Activated CD4-positive, alpha-beta memory T cell treated with anti-CD3 and anti-CD28 coated beads, Interleukin-2, amount 10 ng/mL, durations not matched to agents 7 days and 5 days (primary cell): ENCODE data around the gene WDFY1. TPM values are rescaled to one million over a fixed set of nuclear protein-coding genes. Genes with fewer than 3 reads are reported as not detected.
"Not testable (repeated sequence)": the region's sequence is repeated elsewhere in the genome, so short reads cannot be mapped to it uniquely, and the experiment has no call there.

ENCODE experiments used
- CTCF ChIA-PET: fragments of 350-600 bp; sonication (Branson Sonifier 250); formaldehyde crosslinking; loops from one replicate; lab custom pipeline; 2021; ENCODE audit warnings: antibody characterized with exemption, inconsistent platforms; lab: Charles Lee
- POLR2A ChIA-PET: fragments of 350-600 bp; sonication (Branson Sonifier 250); formaldehyde crosslinking; loops from one replicate; lab custom pipeline; 2021; ENCODE audit warnings: antibody characterized with exemption; lab: Charles Lee
- DNase-seq: peaks from one replicate; pipeline ENCODE4 v3.0.0-alpha.2; 2020
- H3K27ac Mint-ChIP-seq: one replicate; pipeline ENCODE4 v1.8.0; 2021; ENCODE audit warnings: mild to moderate bottlenecking, mixed read lengths
- H3K27me3 Mint-ChIP-seq: one replicate; pipeline ENCODE4 v1.8.0; 2021; ENCODE audit warnings: mixed read lengths
- H3K36me3 Mint-ChIP-seq: one replicate; pipeline ENCODE4 v1.8.0; 2021; ENCODE audit warnings: low read depth, mixed read lengths
- H3K4me1 Mint-ChIP-seq: one replicate; pipeline ENCODE4 v1.8.0; 2021; ENCODE audit warnings: mixed read lengths
- H3K4me3 Mint-ChIP-seq: one replicate; pipeline ENCODE4 v1.8.0; 2021; ENCODE audit warnings: mild to moderate bottlenecking, mixed read lengths
- H3K9me3 Mint-ChIP-seq: one replicate; pipeline ENCODE4 v1.8.0; 2021; ENCODE audit warnings: mixed read lengths
- total RNA-seq, 2 experiments: library from RNA; stranded (reverse); gene quantifications; one replicate each; pipeline ENCODE4 v1.2.3, GENCODE V29; 2021

The WDFY1 gene
- total RNA-seq, 2 experiments from 2014 or later: 66.2 to 70.9 TPM

DNA sequence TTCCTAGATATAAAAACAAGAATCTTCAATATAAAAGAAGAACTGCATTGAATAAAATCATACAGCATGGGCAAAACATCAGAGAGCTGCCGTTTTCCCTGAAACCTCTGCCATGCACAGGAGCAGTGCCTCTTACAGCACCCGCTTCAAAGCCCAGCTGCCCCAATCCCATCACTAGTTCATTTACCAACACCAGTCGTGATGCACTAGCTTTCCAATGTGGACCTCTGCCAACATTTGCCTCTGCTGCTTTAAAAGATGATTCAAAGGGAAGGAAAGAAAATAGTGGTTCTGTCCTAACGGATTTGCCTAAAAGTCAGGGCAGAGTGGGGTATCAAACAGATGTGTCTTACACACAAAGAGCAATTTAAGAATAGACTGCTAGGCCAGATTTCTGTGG lies 64.3 kb downstream of the WDFY1 start:
- DNase-seq: no peak
- no peak overlapping the region for H3K4me3 Mint-ChIP-seq
- POLR2A ChIA-PET: no interaction called here
- H3K36me3 Mint-ChIP-seq: peaks cover 71% of the 10 kb centered on the region
- no peaks in the 10 kb centered on the region for H3K9me3 Mint-ChIP-seq
- CTCF ChIA-PET: no interaction called here
- peaks cover 19% of the 10 kb centered on the region for H3K4me1 Mint-ChIP-seq
- no peaks in the 10 kb centered on the region for H3K27me3 Mint-ChIP-seq
- peak overlapping the region; percentile 77 for H3K27ac Mint-ChIP-seq

DNA sequence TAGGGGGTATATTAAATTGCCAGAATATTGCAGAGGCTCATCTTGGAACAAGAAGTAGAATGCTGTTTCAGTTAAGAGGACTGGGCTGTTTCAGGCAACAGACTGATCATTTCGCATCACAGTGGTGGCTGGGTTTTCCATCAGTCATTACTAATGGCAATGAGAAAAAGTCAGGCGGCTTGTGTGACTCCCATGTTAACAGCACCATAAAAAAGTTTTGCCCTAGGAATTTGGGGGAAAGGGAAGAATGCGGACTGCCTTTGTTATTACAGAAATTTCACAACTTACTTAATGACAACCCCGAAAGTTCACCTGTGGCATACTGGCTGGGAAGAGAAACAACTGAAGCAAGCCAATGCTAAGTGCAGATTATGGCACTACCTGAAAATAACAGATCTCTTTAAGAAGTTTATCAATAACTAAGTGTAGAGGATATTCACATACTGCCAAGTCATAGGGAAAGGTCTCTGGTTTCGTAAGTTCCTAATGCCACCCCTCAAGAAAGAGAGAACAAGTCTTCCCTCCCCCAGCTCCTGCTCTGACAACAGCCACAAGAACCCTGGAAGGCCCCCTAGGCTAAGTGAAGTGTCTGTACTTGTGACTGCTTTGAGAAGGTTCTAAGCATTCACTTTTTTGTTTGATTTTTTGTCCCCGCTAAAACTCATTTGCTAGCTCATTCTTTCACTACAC lies 67.3 kb downstream of the WDFY1 start:
- CTCF ChIA-PET: interaction anchor here (1.2 kb wide), 1 partner anchor 8 kb away, joined by 4 read pairs; no protein-coding TSS in a partner anchor
- Mint-ChIP-seq H3K27ac (no peak overlapping the region), H3K4me3 (no peak overlapping the region), H3K4me1 (peaks cover 11% of the 10 kb centered on the region), H3K27me3 (no peaks in the 10 kb centered on the region), H3K36me3 (peaks cover 66% of the 10 kb centered on the region), H3K9me3 (peaks cover 2% of the 10 kb centered on the region)
- POLR2A ChIA-PET: interaction anchor here (1.1 kb wide), 1 partner anchor 10 kb away, joined by 4 read pairs; no protein-coding TSS in a partner anchor
- DNase-seq: no peak

DNA sequence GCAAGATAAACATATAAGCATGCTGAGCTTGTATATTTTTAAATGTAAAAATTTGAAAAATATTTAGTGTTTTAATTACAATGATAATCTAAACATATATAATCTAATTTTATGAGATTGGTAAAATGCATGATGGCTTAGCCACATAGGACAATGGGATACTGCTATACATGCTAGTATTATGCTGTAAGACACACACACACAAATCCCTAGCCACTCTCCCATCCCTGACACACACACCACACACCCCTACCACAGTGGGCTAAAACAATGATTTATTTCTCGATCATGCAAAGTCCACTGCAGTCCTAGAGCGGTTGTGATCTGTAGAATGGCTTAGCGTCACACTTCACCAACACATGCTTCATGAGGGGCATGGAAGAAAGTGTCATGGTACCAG lies 71.5 kb downstream of the WDFY1 start:
- peaks cover 62% of the 10 kb centered on the region for H3K36me3 Mint-ChIP-seq
- CTCF ChIA-PET: no interaction called here

DNA sequence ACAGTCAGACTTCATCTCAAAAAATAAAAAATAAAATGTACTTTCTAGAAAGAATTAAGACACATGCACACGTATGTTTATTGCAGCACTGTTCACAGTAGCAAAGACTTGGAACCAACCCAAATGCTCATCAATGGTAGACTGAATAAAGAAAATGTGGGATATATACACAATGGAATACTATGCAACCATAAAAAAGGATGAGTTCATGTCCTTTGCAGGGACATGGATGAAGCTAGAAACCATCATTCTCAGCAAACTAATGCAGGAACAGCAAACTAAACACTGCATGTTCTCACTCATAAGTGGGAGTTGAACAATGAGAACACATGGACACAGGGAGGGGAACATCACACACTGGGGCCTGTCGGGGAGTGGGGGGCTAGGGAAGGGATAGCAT lies 72.4 kb downstream of the WDFY1 start:
- H3K36me3 Mint-ChIP-seq: peaks cover 54% of the 10 kb centered on the region
- H3K27ac Mint-ChIP-seq, H3K4me1 Mint-ChIP-seq, H3K27me3 Mint-ChIP-seq, POLR2A ChIA-PET, DNase-seq, H3K9me3 Mint-ChIP-seq, H3K4me3 Mint-ChIP-seq: not testable (repeated sequence)
- CTCF ChIA-PET: interaction anchor here (1.4 kb wide), 1 partner anchor 9 kb away, joined by 3 read pairs; no protein-coding TSS in a partner anchor

More for the DNA sequence above, 71.5 kb downstream of the WDFY1 start:
- Mint-ChIP-seq H3K4me1 (no peaks in the 10 kb centered on the region), H3K27me3 (no peaks in the 10 kb centered on the region), H3K9me3 (peaks cover 2% of the 10 kb centered on the region), H3K27ac (no peak overlapping the region), H3K4me3 (no peak overlapping the region)
- DNase-seq: no peak
- POLR2A ChIA-PET: no interaction called here

GRCh38 chr2:223871661-223872060 lies 73.5 kb downstream of the WDFY1 start:
- H3K27ac Mint-ChIP-seq, H3K27me3 Mint-ChIP-seq, POLR2A ChIA-PET, H3K9me3 Mint-ChIP-seq, H3K4me3 Mint-ChIP-seq, DNase-seq: not testable (repeated sequence)
- H3K4me1 Mint-ChIP-seq: peaks cover 12% of the 10 kb centered on the region
- peaks cover 43% of the 10 kb centered on the region for H3K36me3 Mint-ChIP-seq
- CTCF ChIA-PET: interaction anchor here (1.4 kb wide), 1 partner anchor 10 kb away, joined by 3 read pairs; no protein-coding TSS in a partner anchor

- peaks cover 18% of the 10 kb centered on the region for H3K4me1 Mint-ChIP-seq
- no peak overlapping the region for H3K27ac Mint-ChIP-seq
- POLR2A ChIA-PET: no interaction called here
- CTCF ChIA-PET: no interaction called here
- H3K27me3 Mint-ChIP-seq: no peaks in the 10 kb centered on the region
- peaks cover 38% of the 10 kb centered on the region for H3K36me3 Mint-ChIP-seq
- peaks cover 2% of the 10 kb centered on the region for H3K9me3 Mint-ChIP-seq
- DNase-seq: no peak
- no peak overlapping the region for H3K4me3 Mint-ChIP-seq
These were observed 74.1 kb downstream of the WDFY1 start for GRCh38 chr2:223870840-223871611.

DNA sequence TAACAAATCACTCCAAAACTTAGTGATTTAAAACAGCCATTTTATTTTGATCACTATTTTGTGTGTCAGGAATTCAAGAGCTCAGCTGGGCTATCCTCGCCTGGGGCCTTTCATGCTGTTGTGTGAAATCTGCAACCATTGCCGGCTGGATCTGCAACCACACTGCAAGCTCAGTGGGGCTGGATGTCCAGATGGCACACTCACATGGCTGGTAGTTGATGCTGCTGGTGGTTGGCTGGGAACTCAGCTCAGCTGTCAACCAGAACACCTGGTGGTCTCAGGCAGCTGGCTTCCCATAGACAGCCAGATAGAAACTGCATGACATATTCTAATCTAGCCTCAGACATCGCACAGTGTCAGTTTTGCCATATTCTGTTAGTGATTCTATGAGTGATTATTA lies 77.1 kb downstream of the WDFY1 start:
- Mint-ChIP-seq H3K27ac (no peak overlapping the region), H3K27me3 (no peaks in the 10 kb centered on the region), H3K4me3 (no peak overlapping the region), H3K4me1 (peaks cover 35% of the 10 kb centered on the region), H3K36me3 (peaks cover 30% of the 10 kb centered on the region), H3K9me3 (peaks cover 2% of the 10 kb centered on the region)
- CTCF ChIA-PET: interaction anchor here (0.9 kb wide), 1 partner anchor 102 kb away, joined by 3 read pairs; no protein-coding TSS in a partner anchor
- no peak for DNase-seq
- POLR2A ChIA-PET: interaction anchor here (1.5 kb wide), 1 partner anchor 10 kb away, joined by 4 read pairs; no protein-coding TSS in a partner anchor

DNA sequence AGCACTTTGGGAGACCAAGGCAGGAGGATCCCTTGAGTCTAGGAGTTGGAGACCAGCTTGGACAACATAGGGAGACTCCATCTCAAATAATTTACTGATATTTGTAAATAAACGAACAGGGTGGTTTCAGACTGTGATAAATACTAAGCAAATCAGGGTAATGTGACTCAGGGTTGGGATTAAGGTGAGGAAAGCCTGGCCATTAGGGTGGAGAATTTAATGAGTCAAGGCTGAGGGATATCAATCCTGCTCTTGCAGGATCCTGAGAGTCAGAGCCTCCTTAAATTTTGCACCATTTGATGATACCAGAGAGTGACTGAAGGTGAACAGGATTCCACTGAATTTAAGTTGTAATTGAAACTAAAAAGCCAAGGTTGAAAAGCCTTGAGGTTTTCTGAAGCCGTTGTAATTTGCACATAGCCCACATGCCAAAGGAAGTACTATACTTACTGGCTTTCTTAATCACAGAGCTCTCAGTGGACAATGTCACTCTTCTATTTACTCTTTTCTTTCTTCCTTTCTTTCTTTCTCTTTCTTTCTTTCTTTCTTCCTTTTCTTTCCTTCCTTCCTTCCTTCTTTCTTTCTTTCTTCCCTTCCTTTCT lies 79.1 kb downstream of the WDFY1 start:
- Mint-ChIP-seq H3K27ac (peak overlapping the region; percentile 90), H3K4me1 (peaks cover 35% of the 10 kb centered on the region), H3K36me3 (peaks cover 21% of the 10 kb centered on the region), H3K4me3 (no peak overlapping the region), H3K9me3 (no peaks in the 10 kb centered on the region), H3K27me3 (no peaks in the 10 kb centered on the region)
- no peak for DNase-seq
- CTCF ChIA-PET: interaction anchor here (2.0 kb wide), 1 partner anchor 105 kb away, joined by 6 read pairs; no protein-coding TSS in a partner anchor
- POLR2A ChIA-PET: interaction anchor here (0.8 to 1.7 kb wide), 8 partner anchors 13 to 101 kb away, joined by 3 to 8 read pairs (median 4); partner anchors contain the start of gene WDFY1

DNA sequence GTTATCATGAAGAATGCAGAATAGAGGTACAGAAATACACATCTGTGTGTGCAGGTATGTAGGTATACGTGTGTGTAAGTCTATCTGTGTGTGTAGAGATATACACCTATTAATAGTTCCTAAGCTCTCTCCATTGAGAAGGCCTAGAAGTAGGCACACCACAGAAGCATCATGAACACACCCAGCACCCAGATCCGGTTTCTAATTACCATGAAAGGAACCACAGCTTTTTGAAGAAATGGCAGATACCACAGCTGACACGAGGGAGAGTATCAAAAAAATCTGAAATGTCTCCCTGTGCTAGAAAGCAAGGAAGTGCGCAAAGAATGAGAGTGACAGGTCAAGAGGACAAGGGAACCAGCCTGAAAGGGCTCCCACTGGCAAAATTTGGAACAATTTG lies 80.0 kb downstream of the WDFY1 start:
- POLR2A ChIA-PET: interaction anchor here (0.7 to 1.7 kb wide), 12 partner anchors 12 to 101 kb away, joined by 3 to 8 read pairs (median 4); partner anchors contain the start of genes MRPL44 and WDFY1
- Mint-ChIP-seq H3K4me1 (peaks cover 35% of the 10 kb centered on the region), H3K27me3 (no peaks in the 10 kb centered on the region), H3K36me3 (peaks cover 17% of the 10 kb centered on the region), H3K4me3 (no peak overlapping the region), H3K9me3 (no peaks in the 10 kb centered on the region), H3K27ac (peak overlapping the region; percentile 90)
- peak; percentile 53 for DNase-seq
- CTCF ChIA-PET: interaction anchor here (1.6 to 2.0 kb wide), 2 partner anchors 104 to 105 kb away, joined by 4 to 6 read pairs; no protein-coding TSS in a partner anchor

- CTCF ChIA-PET: interaction anchor here (0.8 to 1.3 kb wide), 2 partner anchors 72 to 107 kb away, joined by 3 read pairs; no protein-coding TSS in a partner anchor
- H3K27me3 Mint-ChIP-seq: no peaks in the 10 kb centered on the region
- POLR2A ChIA-PET: interaction anchor here (0.6 kb wide), 1 partner anchor 64 kb away, joined by 4 read pairs; no protein-coding TSS in a partner anchor
These were observed 81.6 kb downstream of the WDFY1 start for GRCh38 chr2:223863491-223863890.

DNA sequence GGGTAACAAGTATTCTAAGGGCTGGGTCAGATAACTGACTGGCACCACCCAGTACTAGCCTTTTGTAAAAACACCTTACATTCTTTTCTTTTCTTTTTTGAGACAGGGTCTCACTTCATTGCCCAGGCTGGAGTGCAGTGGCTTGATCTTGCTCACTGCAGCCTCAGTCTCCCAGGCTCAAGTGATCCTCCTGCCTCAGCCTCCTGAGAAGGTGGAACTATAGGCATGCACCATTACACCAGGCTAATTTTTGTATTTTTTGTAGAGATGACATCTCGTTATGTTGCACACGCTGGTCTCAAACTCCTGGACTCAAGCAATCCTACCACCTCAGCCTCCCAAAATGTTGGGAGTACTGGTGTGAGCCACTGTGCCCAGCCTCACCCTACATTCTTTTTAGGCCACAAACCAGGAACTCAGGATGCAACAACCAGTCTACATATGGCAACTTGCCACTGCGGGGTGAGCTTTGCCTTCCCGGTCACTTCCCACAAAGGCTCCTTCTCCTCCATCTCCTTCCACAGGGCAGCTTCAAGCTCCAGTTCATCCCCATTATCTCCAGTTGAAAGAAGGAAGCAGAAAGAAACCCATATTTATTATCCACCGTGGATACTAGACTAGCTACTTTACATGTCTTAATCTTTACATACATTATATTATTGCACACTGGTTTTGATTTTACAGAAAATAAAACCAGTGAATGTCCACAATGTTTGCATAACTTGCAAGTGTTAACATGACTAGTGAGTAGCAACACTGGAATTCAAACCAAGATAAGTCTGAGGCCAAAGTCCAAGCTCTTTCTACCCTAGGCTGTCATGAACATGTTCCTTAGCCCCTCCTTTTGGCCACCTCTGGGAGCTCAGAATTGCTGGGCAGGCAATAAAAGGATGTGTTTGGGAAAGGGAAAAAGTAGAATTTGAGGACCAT lies 84.1 kb downstream of the WDFY1 start:
- peaks cover 20% of the 10 kb centered on the region for H3K4me1 Mint-ChIP-seq
- CTCF ChIA-PET: interaction anchor here (0.6 to 1.2 kb wide), 3 partner anchors 77 to 212 kb away, joined by 3 to 5 read pairs (median 4); no protein-coding TSS in a partner anchor

More at GRCh38 chr2:223863491-223863890, 81.6 kb downstream of the WDFY1 start:
- no peaks in the 10 kb centered on the region for H3K9me3 Mint-ChIP-seq
- DNase-seq: no peak
- H3K36me3 Mint-ChIP-seq: peaks cover 12% of the 10 kb centered on the region
- no peak overlapping the region for H3K27ac Mint-ChIP-seq
- H3K4me1 Mint-ChIP-seq: peaks cover 35% of the 10 kb centered on the region
- no peak overlapping the region for H3K4me3 Mint-ChIP-seq

More for the DNA sequence above, 84.1 kb downstream of the WDFY1 start:
- Mint-ChIP-seq H3K27me3 (no peaks in the 10 kb centered on the region), H3K4me3 (no peak overlapping the region), H3K27ac (no peak overlapping the region), H3K36me3 (peaks cover 16% of the 10 kb centered on the region), H3K9me3 (no peaks in the 10 kb centered on the region)
- POLR2A ChIA-PET: interaction anchor here (1.1 kb wide), 1 partner anchor 68 kb away, joined by 3 read pairs; no protein-coding TSS in a partner anchor
- no peak for DNase-seq
